Panc1 (cell line): ENCODE data around the gene PBX1.

Experiments used
- CTCF ChIP-seq: fragments of 450-650 bp; IDR thresholded peaks from 2 replicates; pipeline ENCODE4 v1.5.1; 2017; ENCODE audit warnings: mild to moderate bottlenecking
- POLR2AphosphoS5 ChIP-seq: IDR thresholded peaks from 2 replicates; pipeline ENCODE4 v1.6.1; 2012; ENCODE audit warnings: mild to moderate bottlenecking, low read depth, low read length, moderate library complexity
- SIN3A ChIP-seq: IDR thresholded peaks from 2 replicates; pipeline ENCODE4 v1.6.1; 2012; ENCODE audit warnings: low read depth, mild to moderate bottlenecking, low read length, moderate library complexity, borderline replicate concordance; ENCODE audit not compliant: insufficient read depth

GRCh38 chr1:164783778-164784555 is 225.0 kb downstream of the PBX1 start:
- TF ChIP-seq CTCF (no peak), POLR2AphosphoS5 (no peak), SIN3A (no peak)
